Effector memory CD4-positive, alpha-beta T cell (primary cell): ENCODE measurements around the gene SVIL.

Experiments
- DNase-seq, 3 donors: peaks; one replicate each; pipeline ENCODE4 v3.0.0-alpha.2; 2020
- H3K27ac ChIP-seq: 2 replicates; pipeline ENCODE4 v1.7.0; 2013; ENCODE audit warnings: mild to moderate bottlenecking, low read length, moderate library complexity; ENCODE audit not compliant: insufficient read depth, poor library complexity, severe bottlenecking
- H3K27me3 ChIP-seq: replicated peaks from 2 replicates; pipeline ENCODE4 v1.7.0; 2013; ENCODE audit warnings: mild to moderate bottlenecking, low read length; ENCODE audit not compliant: insufficient read depth, control insufficient read depth, poor library complexity, severe bottlenecking
- H3K36me3 ChIP-seq: 2 replicates; pipeline ENCODE4 v1.7.0; 2013; ENCODE audit warnings: mild to moderate bottlenecking, low read length, moderate library complexity; ENCODE audit not compliant: control insufficient read depth, insufficient read depth
- H3K4me1 ChIP-seq: 2 replicates; pipeline ENCODE4 v1.7.0; 2013; ENCODE audit warnings: low read length, mild to moderate bottlenecking; ENCODE audit not compliant: control insufficient read depth, insufficient read depth, poor library complexity, severe bottlenecking
- H3K4me3 ChIP-seq: 2 replicates; pipeline ENCODE4 v1.7.0; 2013; ENCODE audit warnings: low read length, low read depth, mild to moderate bottlenecking; ENCODE audit not compliant: insufficient read depth, poor library complexity, severe bottlenecking
- H3K9me3 ChIP-seq: 2 replicates; pipeline ENCODE4 v1.7.0; 2013; ENCODE audit warnings: mild to moderate bottlenecking, low read length, moderate library complexity; ENCODE audit not compliant: control insufficient read depth

SVIL gene

GRCh38 chr10:29535778-29536453, 98.9 kb downstream of the SVIL start:
- H3K4me1 ChIP-seq: no peaks in the 10 kb centered on the region
- no peak overlapping the region for H3K27ac ChIP-seq
- no peak overlapping the region for H3K4me3 ChIP-seq
- no peaks in the 10 kb centered on the region for H3K9me3 ChIP-seq
- H3K36me3 ChIP-seq: peaks cover 26% of the 10 kb centered on the region
- no peak for DNase-seq
- H3K27me3 ChIP-seq: no peaks in the 10 kb centered on the region

- Histone ChIP-seq H3K27ac (no peak overlapping the region), H3K4me1 (no peaks in the 10 kb centered on the region), H3K4me3 (no peak overlapping the region), H3K27me3 (no peaks in the 10 kb centered on the region), H3K9me3 (no peaks in the 10 kb centered on the region), H3K36me3 (peaks cover 22% of the 10 kb centered on the region)
- no peak for DNase-seq
These were observed 99.6 kb downstream of the SVIL start for GRCh38 chr10:29535012-29535777.

- Histone ChIP-seq H3K27me3 (no peaks in the 10 kb centered on the region), H3K27ac (no peak overlapping the region), H3K4me1 (no peaks in the 10 kb centered on the region), H3K9me3 (no peaks in the 10 kb centered on the region), H3K4me3 (no peak overlapping the region), H3K36me3 (peaks cover 19% of the 10 kb centered on the region)
- DNase-seq: no peak
These were observed 100.2 kb downstream of the SVIL start for GRCh38 chr10:29534590-29534989.

DNA sequence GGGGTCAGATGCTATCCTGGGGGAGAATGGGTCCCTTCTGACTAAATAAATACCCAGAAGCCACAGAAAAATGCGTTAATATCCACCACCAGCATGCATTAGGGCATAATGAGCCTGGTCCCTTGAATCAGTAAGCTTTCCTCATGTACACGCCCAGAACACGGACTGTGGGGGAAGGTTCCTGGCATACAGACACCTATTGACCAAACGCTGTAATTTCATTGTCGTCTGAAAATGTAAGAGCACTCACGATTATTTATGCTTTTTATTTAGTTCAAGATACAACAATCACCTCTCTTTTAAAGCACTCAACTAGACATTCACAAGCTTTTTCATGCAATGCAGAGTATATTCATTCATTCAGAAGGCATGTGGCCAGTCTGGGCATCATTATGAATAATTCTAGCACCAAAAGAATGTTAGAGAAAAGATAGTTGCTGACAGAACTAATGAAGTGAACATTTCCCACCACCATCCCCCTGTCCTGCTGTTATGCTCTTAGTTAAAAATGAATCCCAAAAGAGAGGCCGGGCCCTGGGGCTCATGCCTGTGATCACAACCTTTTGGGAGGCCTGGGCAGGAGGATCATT, 101.0 kb downstream of the SVIL start:
- no peak for DNase-seq
- no peaks in the 10 kb centered on the region for H3K9me3 ChIP-seq
- no peak overlapping the region for H3K27ac ChIP-seq
- H3K4me1 ChIP-seq: no peaks in the 10 kb centered on the region
- no peak overlapping the region for H3K4me3 ChIP-seq
- no peaks in the 10 kb centered on the region for H3K27me3 ChIP-seq
- peaks cover 19% of the 10 kb centered on the region for H3K36me3 ChIP-seq

DNA sequence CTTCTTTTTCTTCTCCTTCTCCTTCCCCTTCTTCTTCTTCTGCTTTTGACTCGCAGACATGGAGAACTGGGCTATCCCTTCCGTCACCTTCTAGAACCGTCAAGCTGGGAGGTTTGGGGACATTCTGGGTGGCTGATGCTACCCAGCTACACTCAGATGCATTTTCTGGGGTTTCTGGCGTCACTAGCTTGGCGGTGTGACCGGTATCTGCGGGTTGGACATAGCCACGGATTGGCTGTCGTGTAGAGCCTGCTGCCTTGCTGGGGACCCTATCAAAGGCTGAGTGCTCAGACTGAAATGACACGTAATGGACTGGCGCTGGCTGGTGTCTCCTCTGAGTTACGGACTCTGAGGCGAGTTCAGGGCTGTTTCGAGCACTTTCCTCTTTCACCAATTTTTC, 101.7 kb downstream of the SVIL start:
- Histone ChIP-seq H3K36me3 (peaks cover 19% of the 10 kb centered on the region), H3K27me3 (no peaks in the 10 kb centered on the region), H3K4me3 (no peak overlapping the region), H3K4me1 (no peaks in the 10 kb centered on the region), H3K27ac (no peak overlapping the region), H3K9me3 (no peaks in the 10 kb centered on the region)
- DNase-seq: no peak

DNA sequence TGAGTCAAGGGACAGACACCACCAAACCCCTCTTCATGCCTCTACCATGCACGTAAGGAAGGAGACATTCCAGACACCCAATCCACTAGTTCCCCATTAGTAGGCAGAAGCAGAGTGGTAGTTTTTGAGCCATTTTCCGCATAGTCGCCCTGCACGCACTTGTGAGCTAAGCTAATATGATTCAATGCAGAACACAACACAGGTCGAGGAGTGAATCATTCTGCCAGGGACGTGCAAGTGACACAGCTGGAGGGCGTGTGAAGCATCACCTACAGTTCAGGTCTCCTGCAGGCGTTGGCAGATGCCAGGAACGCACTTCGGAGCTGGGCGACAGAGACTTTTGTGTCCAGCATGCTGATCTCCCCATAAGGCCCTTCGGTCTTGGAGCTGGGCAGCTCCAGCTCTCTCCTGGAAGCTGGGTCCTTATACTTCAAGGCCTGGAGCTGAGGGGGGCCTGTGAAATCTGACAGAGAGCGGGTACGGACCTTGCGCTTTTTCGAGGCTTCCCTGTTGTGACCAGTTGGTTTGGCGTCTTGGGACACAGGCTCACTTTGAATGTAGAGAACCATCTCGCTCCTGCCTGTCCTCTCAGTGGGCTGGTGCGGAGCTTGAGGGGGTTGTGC, 102.4 kb downstream of the SVIL start:
- Histone ChIP-seq H3K27ac (no peak overlapping the region), H3K4me3 (no peak overlapping the region), H3K9me3 (no peaks in the 10 kb centered on the region), H3K27me3 (no peaks in the 10 kb centered on the region), H3K4me1 (no peaks in the 10 kb centered on the region), H3K36me3 (peaks cover 19% of the 10 kb centered on the region)
- no peak for DNase-seq

DNA sequence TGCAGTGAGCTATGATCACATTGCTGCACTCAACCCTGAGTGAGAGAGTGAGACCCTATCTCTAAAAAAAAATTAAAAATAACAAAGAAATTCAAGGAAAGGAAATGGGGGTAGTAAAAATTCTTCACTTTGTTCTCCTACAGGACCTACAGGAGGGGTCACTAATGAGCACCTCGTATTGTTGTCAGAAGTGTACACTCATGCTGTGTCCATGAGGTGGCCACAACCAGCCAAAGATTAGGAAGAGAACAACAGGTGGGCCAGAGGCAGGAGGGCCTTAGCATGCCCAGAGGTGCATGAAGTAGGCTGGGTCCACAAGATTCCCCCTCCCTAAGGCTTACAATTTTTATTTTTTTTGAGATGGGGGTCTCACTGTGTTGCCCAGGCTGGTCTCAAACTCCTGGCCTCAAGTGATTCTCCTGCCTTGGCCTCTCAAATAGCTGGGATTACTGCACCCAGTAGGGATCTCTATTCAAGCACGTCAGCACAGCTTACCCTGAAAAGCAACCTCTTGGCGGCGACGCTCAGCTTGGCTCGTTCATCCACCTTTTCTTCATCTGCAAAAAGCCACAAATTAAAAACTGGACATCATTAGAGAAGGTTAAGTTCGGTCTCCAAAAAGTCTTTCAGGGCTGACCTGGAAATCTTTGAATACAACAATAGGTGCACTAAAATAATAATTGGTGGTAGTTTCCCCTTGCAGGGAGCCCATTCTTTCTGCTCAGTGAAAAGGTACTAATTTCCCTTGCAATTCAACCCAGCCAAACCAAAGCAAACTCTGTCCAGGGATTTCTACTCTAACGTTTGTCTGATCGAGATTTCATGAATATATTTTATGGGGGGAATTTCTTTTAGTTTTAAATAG, 104.4 kb downstream of the SVIL start:
- Histone ChIP-seq H3K4me1 (no peaks in the 10 kb centered on the region), H3K27me3 (no peaks in the 10 kb centered on the region), H3K36me3 (peaks cover 29% of the 10 kb centered on the region), H3K4me3 (no peak overlapping the region), H3K27ac (no peak overlapping the region), H3K9me3 (no peaks in the 10 kb centered on the region)
- DNase-seq: no peak

GRCh38 chr10:29529146-29529545, 105.6 kb downstream of the SVIL start:
- DNase-seq: no peak
- Histone ChIP-seq H3K9me3 (no peaks in the 10 kb centered on the region), H3K27me3 (no peaks in the 10 kb centered on the region), H3K4me3 (no peak overlapping the region), H3K4me1 (no peaks in the 10 kb centered on the region), H3K27ac (no peak overlapping the region), H3K36me3 (peaks cover 35% of the 10 kb centered on the region)

DNA sequence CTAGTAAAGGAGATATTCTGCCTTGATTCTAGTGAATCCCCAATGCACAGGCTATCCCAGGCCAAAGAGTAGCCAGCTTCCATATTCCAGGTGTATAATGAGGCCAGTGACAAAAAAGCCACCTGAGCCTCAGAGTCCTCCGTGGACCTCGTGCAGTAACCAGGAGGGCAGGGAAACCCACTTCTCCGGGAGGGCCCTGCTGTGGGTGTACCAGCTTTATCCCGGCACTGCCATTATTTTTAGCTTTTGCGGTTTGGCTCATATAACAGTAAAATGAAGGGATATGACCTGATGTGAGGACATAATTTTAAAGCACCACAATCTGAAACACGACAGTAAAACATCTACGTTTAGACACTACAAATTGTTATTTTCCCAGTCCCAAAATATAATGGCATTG, 109.0 kb downstream of the SVIL start:
- Histone ChIP-seq H3K36me3 (peaks cover 42% of the 10 kb centered on the region), H3K4me1 (no peaks in the 10 kb centered on the region), H3K27me3 (no peaks in the 10 kb centered on the region), H3K27ac (no peak overlapping the region), H3K9me3 (no peaks in the 10 kb centered on the region), H3K4me3 (no peak overlapping the region)
- no peak for DNase-seq
